ENCODE data around the gene CELSR3.

The CELSR3 gene

DNA sequence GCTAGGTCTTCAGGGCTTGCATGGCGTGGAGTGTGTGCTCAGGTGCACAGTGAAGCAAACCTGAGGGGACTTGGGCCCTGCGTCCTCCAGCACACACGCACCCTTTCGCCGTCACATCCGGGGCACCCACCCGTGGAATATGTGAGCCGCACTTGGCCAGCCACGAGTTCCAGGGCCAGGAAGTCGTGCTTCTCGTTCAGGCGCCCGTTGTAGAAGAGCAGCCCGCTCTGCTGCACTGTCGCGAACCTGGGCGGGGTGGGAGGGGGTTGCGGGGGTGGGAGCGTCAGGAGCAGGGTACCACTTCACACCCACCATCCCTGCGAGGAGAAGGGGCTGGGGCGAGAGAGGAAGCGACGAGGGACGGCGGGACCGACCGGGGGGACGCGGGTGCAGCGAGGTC is 7.1 kb downstream of the CELSR3 start:
- no peak for DNase-seq (ENCODE audit: low read depth)
- TF ChIP-seq, protein P1, sequence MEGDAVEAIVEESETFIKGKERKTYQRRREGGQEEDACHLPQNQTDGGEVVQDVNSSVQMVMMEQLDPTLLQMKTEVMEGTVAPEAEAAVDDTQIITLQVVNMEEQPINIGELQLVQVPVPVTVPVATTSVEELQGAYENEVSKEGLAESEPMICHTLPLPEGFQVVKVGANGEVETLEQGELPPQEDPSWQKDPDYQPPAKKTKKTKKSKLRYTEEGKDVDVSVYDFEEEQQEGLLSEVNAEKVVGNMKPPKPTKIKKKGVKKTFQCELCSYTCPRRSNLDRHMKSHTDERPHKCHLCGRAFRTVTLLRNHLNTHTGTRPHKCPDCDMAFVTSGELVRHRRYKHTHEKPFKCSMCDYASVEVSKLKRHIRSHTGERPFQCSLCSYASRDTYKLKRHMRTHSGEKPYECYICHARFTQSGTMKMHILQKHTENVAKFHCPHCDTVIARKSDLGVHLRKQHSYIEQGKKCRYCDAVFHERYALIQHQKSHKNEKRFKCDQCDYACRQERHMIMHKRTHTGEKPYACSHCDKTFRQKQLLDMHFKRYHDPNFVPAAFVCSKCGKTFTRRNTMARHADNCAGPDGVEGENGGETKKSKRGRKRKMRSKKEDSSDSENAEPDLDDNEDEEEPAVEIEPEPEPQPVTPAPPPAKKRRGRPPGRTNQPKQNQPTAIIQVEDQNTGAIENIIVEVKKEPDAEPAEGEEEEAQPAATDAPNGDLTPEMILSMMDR (IDR thresholded peaks at IDR 0.05; ENCODE audit: control insufficient read depth, extremely low read depth, insufficient read depth): no peak
- no peak overlapping the region for H3K4me3 ChIP-seq (ENCODE audit: low read depth, low read length)

DNA sequence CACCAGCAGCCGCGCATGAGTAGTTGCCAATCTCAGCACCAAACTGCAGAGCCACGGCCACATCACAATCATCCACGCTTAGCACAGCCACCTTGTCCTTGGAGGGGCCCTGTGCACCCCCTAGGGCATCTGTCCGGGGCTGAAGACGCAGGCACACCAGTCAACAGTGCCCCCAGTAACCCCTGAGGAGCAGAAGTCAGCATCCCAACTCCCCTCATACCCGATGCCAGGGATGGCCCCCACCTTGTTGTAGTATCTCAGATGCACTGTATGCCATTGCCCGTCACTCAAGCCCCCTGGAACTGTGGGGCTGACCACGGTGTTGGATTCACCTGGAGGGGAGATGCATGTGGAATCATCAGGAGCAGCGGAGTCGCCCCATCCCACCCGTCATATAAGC is 7.6 kb downstream of the CELSR3 start:
- no peak for DNase-seq (ENCODE audit: low read depth)
- H3K4me3 ChIP-seq (ENCODE audit: low read depth, low read length): no peak overlapping the region

DNA sequence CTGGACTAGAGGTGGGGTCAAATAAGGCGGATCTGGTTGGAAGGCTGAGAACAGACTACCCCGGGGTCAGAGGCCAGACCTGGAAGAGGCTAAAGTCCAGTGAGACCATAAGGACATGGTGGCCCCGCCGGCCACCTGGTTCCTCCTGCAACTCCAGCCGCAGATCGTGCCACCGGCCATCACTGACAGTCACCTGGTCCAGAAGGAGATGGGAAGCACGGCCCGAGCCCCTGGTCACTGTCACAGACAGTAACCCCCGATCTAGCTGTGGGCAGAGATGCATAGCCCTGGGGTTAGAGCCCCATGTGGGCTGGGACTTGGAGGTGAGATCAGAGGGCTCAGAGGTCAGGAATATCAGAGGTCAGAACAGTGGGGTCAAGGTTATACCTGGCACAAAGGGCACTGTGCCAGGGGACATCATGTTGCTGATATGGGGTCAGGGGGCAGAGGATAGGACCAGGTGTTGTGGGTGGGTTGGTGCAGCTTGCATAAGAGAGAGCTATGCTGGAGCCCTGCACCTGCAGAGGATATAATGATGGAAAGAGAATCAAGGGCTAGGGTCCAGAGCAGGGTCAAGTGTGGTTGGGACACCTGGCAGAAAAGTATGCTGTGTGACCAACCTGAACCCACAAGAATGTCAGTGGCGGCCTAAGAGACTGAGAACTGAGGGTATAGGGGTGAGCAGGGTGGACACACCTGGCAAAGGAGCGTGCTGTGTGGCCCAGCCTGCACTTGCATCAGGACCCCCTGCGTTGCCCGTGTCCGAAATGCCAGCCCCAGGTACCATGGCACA is 9.6 kb downstream of the CELSR3 start:
- no peak for DNase-seq (ENCODE audit: low read depth)
- TF ChIP-seq, protein P1 (IDR thresholded peaks at IDR 0.05; ENCODE audit: control insufficient read depth, extremely low read depth, insufficient read depth): no peak

More for the DNA sequence above, 7.6 kb downstream of the CELSR3 start:
- TF ChIP-seq, protein P1 (IDR thresholded peaks at IDR 0.05; ENCODE audit: control insufficient read depth, extremely low read depth, insufficient read depth): no peak

DNA sequence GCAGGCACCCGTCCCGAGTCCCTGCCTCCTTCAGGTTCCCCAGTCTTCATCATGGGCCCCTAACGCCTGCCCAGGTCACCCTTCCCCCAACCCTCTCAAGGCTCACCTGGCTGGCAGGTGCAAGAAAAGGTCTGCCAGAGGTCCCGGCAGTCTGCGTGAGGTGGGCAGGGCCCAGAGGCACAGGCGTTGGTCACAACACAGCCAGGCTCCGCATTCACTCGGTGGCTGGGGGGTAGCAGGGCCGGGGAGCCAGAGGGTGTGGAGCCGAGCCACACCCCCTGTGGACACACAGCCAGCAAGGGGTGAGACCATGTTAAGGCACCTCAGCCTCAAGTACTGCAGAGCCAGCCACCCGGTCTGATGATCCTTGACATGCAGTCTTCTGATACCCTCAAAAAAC is 10.9 kb downstream of the CELSR3 start:
- no peak for DNase-seq (ENCODE audit: low read depth)
- TF ChIP-seq, protein P1 (IDR thresholded peaks at IDR 0.05; ENCODE audit: control insufficient read depth, extremely low read depth, insufficient read depth): no peak
- H3K4me3 ChIP-seq (ENCODE audit: low read depth, low read length): no peak overlapping the region

More for the DNA sequence above, 9.6 kb downstream of the CELSR3 start:
- no peak overlapping the region for H3K4me3 ChIP-seq (ENCODE audit: low read depth, low read length)

DNA sequence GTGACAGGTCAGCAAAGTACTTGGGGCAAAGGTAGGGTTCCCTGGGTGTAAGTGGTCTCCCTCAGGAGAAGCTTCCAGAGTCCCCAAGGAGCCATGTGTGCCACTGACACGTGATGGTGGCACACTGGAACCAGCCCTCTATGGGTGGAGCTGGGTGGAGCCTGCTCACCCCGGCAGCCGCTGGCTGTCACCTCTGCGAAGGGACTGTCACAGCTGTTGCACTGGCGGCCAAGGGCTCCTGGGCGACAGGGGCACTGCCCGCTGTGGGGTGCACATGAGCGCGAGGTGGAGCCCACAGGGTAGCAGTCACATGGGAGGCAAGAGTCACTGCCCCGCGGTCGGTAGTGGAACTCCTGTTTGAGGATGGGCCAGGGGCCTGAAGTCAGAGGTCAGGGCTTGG is 12.0 kb downstream of the CELSR3 start:
- DNase-seq (ENCODE audit: low read depth): no peak
- TF ChIP-seq, protein P1 (IDR thresholded peaks at IDR 0.05; ENCODE audit: control insufficient read depth, extremely low read depth, insufficient read depth): no peak
- no peak overlapping the region for H3K4me3 ChIP-seq (ENCODE audit: low read depth, low read length)

DNA sequence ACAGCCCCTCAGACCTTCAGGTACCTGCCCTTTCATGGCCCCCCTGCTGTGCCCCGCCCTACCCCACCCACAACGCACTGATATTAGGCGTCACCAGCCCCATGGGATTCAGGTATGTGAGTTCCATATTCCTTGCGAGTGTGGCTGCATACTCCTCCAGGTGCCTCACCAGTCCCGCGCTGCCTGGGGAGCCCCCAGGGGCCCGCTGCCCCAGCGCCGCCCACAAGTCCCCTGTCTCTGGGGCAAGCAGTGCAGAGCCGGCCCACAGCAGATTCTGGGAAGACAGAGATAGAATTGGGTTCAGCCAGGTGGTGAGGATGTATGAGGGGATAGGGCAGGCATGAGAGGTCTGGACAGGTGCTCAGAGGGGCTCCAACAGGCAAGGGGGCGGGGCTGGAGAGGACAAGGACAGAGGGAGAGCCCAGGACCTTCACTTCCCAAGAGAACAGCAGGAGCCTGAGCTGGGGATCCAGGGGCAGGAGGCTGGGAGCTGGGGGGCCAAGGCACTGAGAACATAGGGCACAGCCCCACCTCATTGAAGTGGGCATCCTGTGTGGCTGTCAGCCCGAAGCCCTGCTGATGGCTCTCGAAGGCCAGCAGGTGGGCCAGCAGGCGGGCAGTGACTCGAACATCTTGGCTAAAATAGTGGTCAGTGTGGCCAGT is 14.4 kb downstream of the CELSR3 start:
- DNase-seq (ENCODE audit: low read depth): no peak
- TF ChIP-seq, protein P1 (IDR thresholded peaks at IDR 0.05; ENCODE audit: control insufficient read depth, extremely low read depth, insufficient read depth): no peak
- H3K4me3 ChIP-seq (ENCODE audit: low read depth, low read length): no peak overlapping the region
